Tibial artery (tissue), 4 donors: Measurements from ENCODE around the gene ZFAND5.

Experiments used
- DNase-seq, 2 donors: peaks; one replicate each; pipeline ENCODE4 v3.0.0-alpha.2; 2019
- H3K27ac ChIP-seq, 2 donors: fragments of 200-600 bp; sonication (generic) in 1 of 2; 1 replicate in 1 of 2; 2 replicates in 1 of 2; pipeline ENCODE4 v1.5.1; 2018 to 2019; ENCODE audit warnings: mild to moderate bottlenecking in 1 of 2
- H3K27me3 ChIP-seq, 2 donors: fragments of 200-600 bp; sonication (generic) in 1 of 2; one replicate each; pipeline versions ENCODE4 v1.5.1 to v1.6.0; 2016 to 2019
- H3K36me3 ChIP-seq, 3 donors: fragments of 200-600 bp; sonication (generic) in 2 of 3; one replicate each; pipeline ENCODE4 v1.5.1; 2016 to 2019; ENCODE audit warnings: mild to moderate bottlenecking in 2 of 3
- H3K4me1 ChIP-seq, 4 donors: fragments of 200-600 bp; sonication (generic) in 2 of 4; 1 replicate in 3 of 4; 2 replicates in 1 of 4; pipeline ENCODE4 v1.5.1; 2016 to 2019
- H3K4me3 ChIP-seq, 2 donors: fragments of 200-600 bp; sonication (generic) in 1 of 2; 1 replicate in 1 of 2; 2 replicates in 1 of 2; pipeline ENCODE4 v1.5.1; 2018 to 2019; ENCODE audit warnings: mild to moderate bottlenecking in 2 of 2
- H3K9me3 ChIP-seq, 3 donors: fragments of 200-600 bp; sonication (generic) in 1 of 3; one replicate each; pipeline ENCODE4 v1.5.1; 2016 to 2019
- CTCF ChIP-seq, 2 experiments: fragments of 200-600 bp in 1 of 2; fragments of 450-650 bp in 1 of 2; IDR thresholded peaks; one replicate each; pipeline ENCODE4 v1.5.1; 2017 to 2019; ENCODE audit warnings: antibody characterized with exemption in 2 of 2, mild to moderate bottlenecking in 1 of 2, moderate library complexity in 1 of 2
- intact Hi-C: fragments of 100-400 bp; cut with DNase I; formaldehyde crosslinking; loops from one replicate; pipeline ENCODE4 v1.15.0; 2023; ENCODE audit warnings: low total_unique reads

The ZFAND5 gene

GRCh38 chr9:72390907-72391306, 25.9 kb upstream of the ZFAND5 start:
- Histone ChIP-seq H3K36me3 (no peaks in the 10 kb centered on the region), H3K9me3 (no peaks in the 10 kb centered on the region), H3K27ac (no peak overlapping the region), H3K27me3 (no peaks in the 10 kb centered on the region), H3K4me1 (peaks cover 0 to under 1% (median 0%) of the 10 kb centered on the region in 4 donors), H3K4me3 (no peak overlapping the region)
- TF ChIP-seq CTCF (IDR thresholded peaks at IDR 0.05) = no peak
- no peak for DNase-seq
- intact Hi-C loops = no loop called here

GRCh38 chr9:72386186-72386585, 21.2 kb upstream of the ZFAND5 start:
- no peak for DNase-seq
- TF ChIP-seq CTCF (IDR thresholded peaks at IDR 0.05) = no peak
- intact Hi-C loops = no loop called here
- Histone ChIP-seq H3K36me3 (no peaks in the 10 kb centered on the region), H3K9me3 (no peaks in the 10 kb centered on the region), H3K27ac (no peak overlapping the region), H3K4me1 (no peaks in the 10 kb centered on the region), H3K27me3 (no peaks in the 10 kb centered on the region), H3K4me3 (no peak overlapping the region)

GRCh38 chr9:72384710-72385485, 19.9 kb upstream of the ZFAND5 start:
- no peak for DNase-seq
- H3K9me3 ChIP-seq = no peaks in the 10 kb centered on the region
- intact Hi-C loops = no loop called here
- H3K4me3 ChIP-seq = no peak overlapping the region
- no peaks in the 10 kb centered on the region for H3K27me3 ChIP-seq
- no peak for TF ChIP-seq CTCF (IDR thresholded peaks at IDR 0.05)
- no peaks in the 10 kb centered on the region for H3K4me1 ChIP-seq
- no peaks in the 10 kb centered on the region for H3K36me3 ChIP-seq
- H3K27ac ChIP-seq = no peak overlapping the region

- H3K36me3 ChIP-seq = no peaks in the 10 kb centered on the region
- intact Hi-C loops = no loop called here
- H3K4me1 ChIP-seq = no peaks in the 10 kb centered on the region
- no peaks in the 10 kb centered on the region for H3K9me3 ChIP-seq
- TF ChIP-seq CTCF (IDR thresholded peaks at IDR 0.05) = no peak
- H3K4me3 ChIP-seq = no peak overlapping the region
- no peaks in the 10 kb centered on the region for H3K27me3 ChIP-seq
- DNase-seq = no peak
- H3K27ac ChIP-seq = no peak overlapping the region
These were observed 19.1 kb upstream of the ZFAND5 start for GRCh38 chr9:72383978-72384709.

- H3K27me3 ChIP-seq = no peaks in the 10 kb centered on the region
- DNase-seq = no peak
- H3K4me3 ChIP-seq = no peak overlapping the region
- no peak for TF ChIP-seq CTCF (IDR thresholded peaks at IDR 0.05)
- intact Hi-C loops = no loop called here
- H3K27ac ChIP-seq = no peak overlapping the region
- H3K36me3 ChIP-seq = no peaks in the 10 kb centered on the region
- H3K9me3 ChIP-seq = no peaks in the 10 kb centered on the region
- H3K4me1 ChIP-seq = no peaks in the 10 kb centered on the region
These were observed 17.4 kb upstream of the ZFAND5 start for GRCh38 chr9:72382405-72382804.
